Superior temporal gyrus (tissue), 1 donor: ENCODE results near the gene SLIT3.

Experiments
- DNase-seq: peaks from one replicate; pipeline ENCODE4 v3.0.0-alpha.2; 2016; ENCODE audit errors: extremely low spot score

Gene SLIT3

DNA sequence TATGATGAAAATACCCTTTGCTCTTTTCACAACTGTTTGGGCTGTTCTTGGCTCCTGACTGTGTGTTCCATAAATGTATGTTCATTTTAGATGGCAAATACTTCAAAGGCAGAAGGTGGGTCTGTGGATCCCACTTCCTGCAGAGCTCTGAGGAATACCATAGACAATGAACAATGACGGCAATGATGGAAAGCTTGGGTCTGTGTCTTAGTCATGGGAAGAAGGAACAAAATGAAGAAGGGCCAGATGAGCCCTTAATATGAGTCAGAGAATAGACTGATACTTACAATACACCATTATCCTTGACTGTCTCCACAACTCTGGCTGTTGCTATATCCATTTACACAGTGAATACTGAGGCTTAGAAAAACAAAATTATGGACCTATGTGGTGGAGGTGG, 126.0 kb downstream of the SLIT3 start:
- DNase-seq: no peak

DNA sequence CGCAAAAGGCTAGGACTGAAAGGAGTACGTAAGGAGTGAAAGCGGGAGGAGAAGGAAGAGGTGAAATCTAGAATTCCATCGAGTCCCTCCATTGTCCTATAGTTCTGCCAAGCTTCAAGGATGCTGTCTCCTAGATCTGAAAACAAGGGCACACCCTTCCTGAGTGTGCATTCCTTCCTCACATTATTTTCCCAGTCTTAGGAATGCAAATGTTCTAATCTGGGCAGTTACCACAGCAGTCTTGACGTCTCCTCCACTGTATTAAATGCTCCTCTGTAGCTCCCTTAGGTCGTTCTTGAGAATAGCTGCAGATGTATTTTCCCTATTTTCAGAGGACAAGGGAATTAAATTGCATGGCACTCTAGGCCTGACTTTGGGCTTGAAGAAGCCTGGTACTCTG, 127.6 kb downstream of the SLIT3 start:
- no peak for DNase-seq

DNA sequence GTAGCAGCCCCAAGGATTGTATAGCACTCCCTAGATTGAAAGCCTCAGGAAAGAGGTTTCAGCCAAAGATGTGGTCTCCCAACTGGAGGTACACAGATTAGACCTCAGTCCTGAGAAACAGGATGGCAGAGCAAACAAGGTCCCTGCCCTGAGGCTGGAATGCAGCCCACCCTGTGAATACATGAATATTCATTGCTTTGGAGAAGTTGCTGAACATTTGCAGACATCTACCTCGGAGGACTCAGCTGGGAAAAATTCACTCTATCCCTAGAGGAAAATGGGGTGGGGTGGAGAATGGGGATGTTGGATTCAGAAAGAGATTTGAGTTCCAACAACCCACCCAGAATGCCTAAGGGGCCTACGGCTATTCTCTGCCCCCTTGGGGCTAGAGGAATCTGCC, 129.4 kb downstream of the SLIT3 start:
- no peak for DNase-seq

DNA sequence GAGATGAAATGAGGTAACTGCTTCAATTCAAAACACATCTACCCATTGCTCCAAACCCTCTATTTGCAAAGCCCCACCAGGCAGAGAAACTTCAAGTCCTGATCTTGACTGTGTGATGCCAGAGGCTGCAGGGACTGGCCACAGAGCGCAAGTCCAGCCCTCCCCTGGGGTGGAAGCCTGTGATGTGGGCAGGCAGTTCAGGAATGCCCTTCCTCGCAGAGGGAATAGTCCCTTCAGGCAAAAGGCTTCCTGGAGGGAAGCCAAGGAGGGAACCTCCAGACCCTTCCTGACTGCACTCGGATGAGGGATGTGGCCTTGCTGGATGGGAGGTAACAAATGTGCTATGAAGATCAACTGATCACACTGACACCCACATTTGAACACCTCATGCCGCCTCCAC, 131.2 kb downstream of the SLIT3 start:
- no peak for DNase-seq

DNA sequence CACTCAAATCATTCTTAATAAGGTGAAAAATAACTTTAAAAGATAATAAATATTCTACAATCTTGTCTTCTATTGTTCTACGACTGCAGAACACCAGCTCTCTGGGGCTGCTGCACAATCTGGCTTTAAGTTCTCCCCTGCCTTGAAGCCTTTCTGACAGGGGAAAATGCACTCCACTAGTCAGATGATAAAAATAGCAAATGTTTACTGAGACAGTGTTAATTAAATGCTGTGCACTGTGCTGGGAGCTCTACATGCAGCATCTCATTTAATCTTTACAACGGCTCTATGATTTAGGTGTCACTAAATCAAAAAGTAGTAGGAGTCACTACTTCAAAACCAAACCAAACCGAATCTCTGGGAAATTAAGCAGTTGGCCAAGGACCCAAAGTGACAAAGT, 132.7 kb downstream of the SLIT3 start:
- no peak for DNase-seq

DNA sequence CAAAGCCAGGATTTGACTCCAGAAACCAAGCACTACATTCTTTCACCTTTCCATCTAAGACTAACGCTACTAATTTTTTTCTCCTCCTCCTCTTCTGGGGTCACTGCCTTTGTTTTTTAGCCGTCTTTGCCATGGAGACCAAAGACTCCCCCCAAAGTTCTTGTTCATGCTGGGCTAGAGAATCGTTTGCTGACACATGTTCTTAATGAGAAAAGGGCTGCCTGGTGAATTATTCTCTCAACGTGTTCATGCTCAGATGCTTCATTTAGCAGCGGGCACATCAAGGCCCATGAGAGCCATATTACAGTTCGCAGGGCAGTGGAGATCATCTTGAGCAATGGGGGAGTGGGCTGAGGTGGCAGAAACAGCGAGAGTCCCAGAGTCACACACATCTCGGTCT, 134.9 kb downstream of the SLIT3 start:
- DNase-seq: no peak

DNA sequence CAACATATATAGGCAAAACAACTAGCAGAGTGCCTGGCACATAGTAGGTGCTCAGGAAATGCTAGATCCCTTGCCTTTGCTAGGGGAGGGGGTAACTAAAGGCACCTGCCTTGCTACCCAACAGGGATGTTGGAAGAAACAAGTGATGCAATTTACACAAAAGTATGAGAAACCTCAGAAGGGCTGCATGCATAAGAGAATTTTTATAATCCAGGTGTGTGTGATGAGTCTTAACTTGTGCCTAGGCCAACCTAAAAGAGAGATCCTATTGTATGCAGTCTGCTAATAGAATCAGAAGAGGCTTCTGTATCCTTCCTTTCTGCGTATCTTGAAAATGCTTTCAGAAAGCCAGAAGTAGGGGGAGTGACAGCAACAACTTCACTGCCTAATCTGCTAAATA, 135.9 kb downstream of the SLIT3 start:
- DNase-seq: no peak

DNA sequence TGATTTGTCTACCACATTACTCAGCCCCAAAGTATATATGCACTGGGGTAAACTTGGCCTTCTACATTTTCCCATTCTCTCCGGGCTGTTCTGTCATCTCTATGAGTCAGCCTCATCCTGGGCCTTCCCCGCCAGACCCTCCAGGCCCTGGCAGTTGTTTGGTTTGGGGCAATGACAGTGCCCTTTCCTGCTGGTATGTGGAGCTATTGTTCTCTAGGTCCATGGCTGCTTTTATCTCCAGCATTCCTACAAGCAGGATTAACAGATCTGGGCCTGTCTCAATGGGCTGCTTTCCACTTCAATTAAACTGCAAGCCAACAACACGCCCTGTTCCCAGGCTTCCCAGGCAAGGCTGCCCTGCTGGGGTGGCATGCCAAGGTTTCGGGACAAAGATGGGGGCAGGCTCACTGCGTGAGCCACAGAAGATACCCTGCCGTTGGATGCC, 136.4 kb downstream of the SLIT3 start:
- DNase-seq: no peak

DNA sequence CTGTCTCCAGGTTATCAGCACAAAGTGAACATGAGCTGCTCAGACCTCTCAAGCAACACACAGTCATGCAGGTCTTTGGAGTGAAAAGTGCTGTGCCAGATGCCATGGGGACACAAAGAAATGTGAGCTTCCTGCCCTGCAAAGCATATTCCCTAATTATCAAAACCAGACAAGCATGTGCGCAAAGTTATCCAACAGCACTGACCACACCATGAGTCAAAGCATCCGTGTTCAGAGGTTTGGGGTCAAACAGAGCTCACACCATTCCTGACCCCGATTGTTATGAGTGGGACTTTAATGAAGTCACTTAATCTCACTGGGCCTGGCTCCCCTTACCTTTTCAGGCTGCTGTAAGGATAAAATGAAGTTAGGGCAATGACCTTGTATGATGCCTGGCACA, 138.5 kb downstream of the SLIT3 start:
- no peak for DNase-seq

DNA sequence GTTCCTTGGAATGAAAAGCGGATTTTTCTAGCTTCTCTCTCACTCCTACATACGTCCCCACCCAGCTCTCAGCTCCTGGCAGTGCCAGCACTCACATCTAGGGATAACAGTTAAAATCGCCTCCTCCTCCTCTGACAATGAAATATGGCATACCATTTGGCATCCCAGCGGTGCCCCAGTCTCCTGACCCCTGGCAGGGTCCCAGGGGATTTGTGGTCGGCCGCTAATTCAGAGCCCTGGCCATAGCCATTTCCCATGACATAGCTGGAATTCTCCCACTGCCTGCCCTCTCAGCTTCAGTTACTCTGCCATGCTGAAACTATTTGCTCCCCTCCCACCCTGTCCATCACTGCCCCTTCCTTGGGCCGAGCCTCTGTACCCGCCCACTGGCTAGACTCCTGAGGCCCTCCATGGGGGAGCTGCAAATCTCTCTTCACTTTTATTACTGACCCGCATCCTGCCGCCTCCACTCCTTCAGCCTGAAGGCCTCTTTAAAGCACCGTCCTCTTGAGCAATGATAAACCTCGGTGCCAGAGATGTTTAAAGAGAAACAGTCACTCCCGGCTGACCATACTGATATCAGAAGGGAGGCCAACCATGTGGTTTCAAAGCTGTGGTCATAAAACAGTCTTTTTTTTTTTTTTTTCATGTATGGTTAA, 139.8 kb downstream of the SLIT3 start:
- no peak for DNase-seq

DNA sequence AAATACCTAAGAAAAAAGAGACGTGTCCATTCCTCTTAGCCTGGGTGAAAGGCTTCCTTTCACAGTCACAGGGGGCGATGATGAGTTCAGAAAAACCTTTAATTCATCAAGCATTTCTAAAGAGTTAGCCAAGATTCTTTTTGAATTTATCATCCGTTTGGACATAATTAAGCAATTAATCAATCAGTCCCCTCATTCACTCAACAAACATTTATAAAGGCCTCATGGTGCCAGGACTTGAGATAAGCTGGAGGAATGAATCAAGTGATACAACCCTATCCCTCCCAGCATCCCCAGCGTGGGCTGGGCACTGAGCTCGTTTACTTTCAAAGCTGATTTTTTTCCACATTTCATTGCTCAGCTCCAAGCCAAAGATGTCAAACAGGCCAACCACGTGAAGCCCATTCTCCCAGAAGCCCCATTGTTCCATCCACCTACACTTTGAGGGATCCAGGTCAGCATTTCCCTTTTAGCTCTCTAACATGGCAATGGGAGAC, 140.5 kb downstream of the SLIT3 start:
- no peak for DNase-seq

DNA sequence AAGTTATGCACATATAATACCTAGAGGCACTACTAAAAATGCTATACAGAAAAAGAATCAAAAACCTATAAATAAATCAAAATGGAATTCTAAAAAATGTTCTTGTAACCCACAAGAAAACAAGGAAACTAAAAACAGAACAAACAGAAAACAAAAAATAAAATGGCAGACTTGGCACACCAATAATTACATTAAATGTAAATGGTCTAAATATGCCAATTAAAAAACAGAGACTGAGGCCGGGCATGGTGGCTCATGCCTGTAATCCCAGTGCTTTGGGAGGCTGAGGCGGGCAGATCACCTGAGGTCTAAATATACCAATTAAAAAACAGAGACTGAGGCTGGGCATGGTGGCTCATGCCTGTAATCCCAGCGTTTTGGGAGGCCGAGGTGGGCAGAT, 142.2 kb downstream of the SLIT3 start:
- no peak for DNase-seq

DNA sequence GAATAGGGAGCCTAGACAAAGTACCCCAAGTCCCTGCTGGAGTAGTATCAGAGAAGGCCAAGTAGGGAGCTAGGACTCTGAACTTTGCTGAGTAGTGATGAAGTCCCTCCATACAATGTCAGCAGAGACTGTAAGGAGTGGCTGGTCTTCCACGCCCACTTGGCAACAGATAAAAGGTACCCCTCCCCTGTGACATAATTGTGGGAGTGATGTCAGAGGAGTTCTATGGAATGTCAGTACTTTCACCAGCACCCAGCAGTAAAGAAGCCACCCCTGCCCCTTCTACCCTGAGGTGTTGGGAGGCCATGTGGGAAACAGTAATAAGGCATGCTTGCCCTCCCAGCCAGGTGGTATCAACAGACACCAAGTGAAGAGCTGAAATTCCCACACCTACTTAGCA, 143.9 kb downstream of the SLIT3 start:
- DNase-seq: no peak

DNA sequence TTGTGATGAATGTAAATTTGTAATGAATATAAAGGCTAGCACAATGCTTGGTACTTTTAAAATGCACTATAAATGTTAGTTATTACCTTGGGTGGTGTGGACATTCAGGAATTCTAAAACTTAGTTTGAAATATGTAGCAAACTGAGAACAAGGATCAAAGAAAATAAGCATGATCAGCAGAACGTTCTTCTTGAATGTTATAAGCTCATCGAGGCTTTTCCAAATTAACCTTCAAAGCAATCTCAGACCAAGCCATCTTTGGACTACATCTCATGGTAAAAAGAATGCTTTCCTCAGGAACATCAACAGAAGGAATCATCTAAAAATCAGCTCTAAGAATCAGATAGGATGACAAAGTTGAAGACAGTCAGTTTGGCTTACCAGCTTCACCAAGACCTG, 146.3 kb downstream of the SLIT3 start:
- no peak for DNase-seq

DNA sequence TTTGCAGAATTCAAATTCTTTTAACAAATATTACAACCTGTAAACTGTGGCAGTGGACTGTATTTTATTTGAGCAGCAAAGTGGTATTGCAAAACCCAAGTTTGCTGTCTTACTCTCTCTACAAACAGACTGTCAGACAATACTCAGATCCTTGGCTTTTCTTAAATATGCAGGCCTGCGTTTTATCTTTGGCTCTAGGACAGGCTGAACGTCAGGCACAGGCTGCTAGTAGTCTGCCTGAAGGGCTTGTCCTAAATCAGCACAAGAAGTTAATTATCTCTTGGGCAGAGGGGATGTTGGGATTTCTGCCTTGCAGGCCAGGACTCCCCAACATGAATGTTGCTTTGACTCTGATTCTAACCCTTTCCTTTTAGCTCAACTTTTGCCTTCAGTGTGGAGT, 147.5 kb downstream of the SLIT3 start:
- no peak for DNase-seq

DNA sequence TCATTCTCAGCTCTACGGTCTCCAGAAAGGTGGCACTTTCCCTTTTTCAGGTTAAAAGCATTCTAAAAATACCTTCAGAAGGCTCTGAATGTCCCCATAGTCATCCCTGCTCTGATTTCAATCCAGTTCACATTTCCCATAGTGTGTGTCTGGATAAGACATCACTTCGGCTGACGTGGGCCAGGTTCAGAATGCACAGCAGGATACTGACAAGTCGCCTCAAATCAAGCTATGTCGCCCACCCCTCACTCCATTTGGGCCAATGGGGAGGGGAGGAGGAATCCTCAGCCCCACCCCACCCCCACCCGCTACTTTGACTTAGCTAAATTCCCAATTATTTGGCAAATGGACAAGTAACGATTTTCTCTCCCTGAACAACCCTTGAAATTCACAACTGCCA, 148.0 kb downstream of the SLIT3 start:
- DNase-seq: no peak

DNA sequence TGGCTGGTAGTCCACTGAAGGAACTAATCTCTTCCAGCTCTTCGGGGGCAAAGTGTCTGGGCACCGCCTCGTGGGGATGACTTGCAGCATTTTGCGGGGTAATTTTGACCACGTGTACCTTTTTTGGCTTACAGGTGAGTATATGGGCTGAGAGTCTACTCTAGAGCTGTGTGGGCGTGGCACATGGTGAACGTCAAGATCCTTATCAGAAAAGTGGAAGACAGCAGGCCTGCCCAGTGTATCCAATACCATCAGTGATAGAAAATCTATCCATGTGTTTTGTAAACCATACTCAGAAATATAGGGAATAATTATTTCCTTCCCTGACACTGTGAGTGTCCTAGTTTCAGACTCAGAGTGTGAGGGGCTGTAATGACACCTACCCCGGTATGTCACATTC, 148.5 kb downstream of the SLIT3 start:
- no peak for DNase-seq

DNA sequence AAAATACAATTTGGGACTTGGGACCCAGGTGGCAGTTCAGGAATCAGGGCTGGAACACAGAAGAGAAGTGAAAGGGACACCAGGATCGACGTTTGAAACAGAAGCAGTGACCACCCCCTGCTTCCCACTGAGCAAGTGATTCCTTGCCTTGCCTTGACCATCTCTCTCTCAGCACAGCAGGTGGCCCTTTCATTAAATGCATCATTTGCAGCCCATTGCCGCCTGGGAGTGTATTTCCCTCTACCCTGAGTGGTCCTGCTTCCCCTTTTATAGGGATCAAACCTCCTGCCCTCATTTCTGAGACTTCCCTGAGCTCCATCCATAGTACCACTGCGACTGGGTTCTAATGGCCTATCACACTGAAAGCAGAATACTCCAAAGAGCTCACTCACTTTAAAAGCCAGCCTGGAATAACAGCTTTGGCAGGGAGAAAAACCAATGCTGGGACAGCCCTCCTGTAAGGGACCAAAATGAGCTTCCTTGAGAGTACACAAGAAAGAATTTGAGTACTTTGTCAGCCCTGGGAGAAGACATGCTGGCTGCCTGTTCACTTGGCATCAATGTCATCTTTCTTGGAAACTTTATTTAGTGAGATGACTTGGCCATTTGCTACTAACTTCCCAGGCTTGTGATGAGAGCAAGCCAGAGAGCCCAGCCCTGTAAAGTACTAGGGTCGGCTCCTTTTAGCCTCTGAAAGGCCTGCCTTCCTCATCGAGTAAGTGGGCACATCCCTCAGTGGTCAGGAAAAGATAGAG, 149.7 kb downstream of the SLIT3 start:
- no peak for DNase-seq

DNA sequence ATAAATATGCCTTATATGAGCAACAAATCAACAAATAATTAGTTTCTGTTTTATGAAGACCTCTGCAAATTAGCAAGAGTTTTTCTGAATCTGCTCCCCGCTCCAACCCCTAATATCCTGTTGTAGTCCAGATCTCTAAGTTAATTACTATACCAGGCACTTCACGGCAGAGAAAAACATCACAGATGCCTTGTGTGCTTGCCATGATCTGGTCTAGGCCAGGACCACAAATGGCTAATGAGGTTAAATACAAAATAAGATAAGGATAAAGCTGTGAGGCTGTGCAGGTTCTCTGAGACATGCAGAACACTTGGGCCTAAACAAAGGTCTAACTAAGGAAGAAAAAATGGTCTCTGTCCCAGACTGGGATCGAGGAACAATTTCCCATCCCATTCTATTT, 150.8 kb downstream of the SLIT3 start:
- DNase-seq: no peak

DNA sequence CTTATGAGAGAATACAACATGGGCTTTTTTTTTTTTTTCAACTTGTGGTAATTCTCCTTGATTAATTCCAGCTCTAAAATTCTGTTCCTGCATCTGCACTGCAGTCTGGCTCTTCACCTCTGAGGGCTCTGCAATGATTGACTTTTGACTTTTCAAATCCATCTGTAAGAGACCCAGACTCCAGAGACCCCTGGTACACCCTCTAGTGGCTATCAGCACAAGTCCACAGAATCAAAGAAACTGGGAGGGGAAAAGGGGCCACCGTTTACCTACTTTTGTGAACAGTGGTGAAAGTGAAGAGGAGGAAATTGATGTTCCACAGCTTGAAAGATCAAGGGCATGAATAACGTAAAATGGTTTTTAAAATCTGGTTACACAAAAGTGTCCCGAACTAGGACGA, 151.6 kb downstream of the SLIT3 start:
- no peak for DNase-seq

DNA sequence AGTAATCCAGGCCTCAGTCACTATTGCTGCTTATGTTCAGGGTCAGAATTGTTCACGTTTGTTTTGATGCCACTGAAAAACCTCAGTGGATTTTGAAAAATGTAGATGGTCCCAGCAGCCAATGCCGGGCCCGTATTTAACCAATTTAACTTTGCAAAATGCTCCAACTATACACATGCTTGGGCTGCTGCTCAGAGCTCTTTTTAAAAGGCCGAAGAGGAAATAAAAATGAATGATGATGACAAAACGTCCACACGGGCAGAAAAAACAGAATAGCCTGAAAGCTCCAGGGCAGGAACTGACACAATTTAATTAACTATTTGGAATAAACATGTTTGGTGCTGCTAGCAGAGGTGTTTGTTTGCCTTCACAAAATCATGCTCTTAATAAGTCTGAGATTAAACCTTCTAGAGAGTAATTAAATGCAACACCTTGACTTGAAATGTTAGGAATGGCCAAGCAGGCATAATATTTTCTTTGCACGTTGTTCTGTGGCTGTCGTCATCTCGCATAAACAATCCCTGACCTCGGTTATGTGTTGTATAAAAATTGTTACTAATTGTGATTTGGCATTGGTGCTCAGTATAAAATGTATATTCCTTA, 152.7 kb downstream of the SLIT3 start:
- DNase-seq: no peak

DNA sequence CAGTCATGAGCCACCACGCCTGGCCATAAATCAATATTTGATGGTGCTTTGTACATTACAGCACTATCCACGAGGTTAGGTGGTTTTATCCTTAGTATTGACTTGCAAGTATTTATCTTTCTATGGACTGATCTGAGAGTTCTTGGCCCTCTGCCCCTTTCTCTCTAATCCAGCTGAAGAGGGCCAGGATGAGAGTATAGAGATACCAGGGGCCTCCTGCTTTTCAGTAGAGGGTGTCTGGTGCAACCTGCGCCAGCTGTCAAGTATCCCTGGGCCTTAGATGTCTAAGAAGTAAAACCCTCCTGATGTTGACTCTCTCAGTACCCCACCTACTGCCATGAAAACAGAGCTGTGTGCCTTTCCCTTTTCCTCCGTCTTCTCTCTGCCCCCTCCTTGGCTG, 153.4 kb downstream of the SLIT3 start:
- no peak for DNase-seq

DNA sequence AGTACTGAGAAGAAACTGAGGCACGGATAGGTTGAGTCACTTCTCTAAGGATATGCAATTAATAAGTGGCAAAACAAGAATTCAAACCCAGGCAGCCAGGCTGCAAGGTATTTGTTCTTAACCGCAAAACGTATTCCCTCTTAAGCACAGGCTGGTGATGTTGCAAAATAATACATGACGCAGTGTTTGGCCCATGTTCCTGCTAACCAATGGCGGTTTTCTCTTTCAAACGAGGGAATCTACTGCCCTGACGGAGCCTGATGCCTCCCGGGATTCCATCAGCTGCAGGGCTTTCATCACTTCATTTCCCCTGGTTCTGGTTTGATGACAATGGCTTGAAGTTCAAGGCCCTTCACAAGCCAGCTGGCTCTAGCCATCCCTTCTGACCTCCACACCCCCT, 154.8 kb downstream of the SLIT3 start:
- no peak for DNase-seq
